ENCODE measurements around the gene EFHC1.

DNA sequence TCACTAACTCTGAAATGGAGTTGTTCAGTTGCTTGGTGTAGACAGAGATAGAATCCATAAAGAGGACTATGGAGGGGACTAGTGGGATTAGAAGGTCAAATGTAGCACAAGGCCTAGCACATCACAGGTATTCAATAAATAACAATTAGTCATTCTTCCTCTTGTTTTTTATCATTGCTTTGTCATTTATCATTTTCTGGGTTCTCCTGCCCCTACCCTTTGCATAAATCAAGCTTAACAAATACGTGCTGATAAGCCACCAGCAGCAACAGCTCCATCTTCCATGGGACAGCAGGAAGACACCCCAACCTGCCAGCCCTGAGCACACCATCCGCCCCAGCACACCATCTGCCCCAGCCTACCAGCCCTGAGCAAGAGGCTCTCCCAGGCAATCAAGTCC is 133.6 kb downstream of the EFHC1 start:
- TF ChIP-seq, protein P1, sequence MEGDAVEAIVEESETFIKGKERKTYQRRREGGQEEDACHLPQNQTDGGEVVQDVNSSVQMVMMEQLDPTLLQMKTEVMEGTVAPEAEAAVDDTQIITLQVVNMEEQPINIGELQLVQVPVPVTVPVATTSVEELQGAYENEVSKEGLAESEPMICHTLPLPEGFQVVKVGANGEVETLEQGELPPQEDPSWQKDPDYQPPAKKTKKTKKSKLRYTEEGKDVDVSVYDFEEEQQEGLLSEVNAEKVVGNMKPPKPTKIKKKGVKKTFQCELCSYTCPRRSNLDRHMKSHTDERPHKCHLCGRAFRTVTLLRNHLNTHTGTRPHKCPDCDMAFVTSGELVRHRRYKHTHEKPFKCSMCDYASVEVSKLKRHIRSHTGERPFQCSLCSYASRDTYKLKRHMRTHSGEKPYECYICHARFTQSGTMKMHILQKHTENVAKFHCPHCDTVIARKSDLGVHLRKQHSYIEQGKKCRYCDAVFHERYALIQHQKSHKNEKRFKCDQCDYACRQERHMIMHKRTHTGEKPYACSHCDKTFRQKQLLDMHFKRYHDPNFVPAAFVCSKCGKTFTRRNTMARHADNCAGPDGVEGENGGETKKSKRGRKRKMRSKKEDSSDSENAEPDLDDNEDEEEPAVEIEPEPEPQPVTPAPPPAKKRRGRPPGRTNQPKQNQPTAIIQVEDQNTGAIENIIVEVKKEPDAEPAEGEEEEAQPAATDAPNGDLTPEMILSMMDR (conservative IDR thresholded peaks at IDR 0.05 in 1 of 2, IDR thresholded peaks at IDR 0.05 in 1 of 2; ENCODE audit: extremely low read depth in 1 of 2, insufficient read depth in 1 of 2, low read depth in 1 of 2, low read length in 2 of 2): no peak
- no peak for TF ChIP-seq EZH2 (IDR thresholded peaks at IDR 0.05; ENCODE audit: borderline replicate concordance, low read length)

Data from mammary epithelial cell (primary cell).